GM10266 (cell line): ENCODE data around the gene POLR2L.

Experiments
- DNase-seq: peaks from one replicate; pipeline ENCODE4 v3.0.0; 2012; ENCODE audit errors: extremely low spot score
- CTCF ChIP-seq: IDR thresholded peaks from 2 replicates; pipeline ENCODE4 v1.5.1; 2012; ENCODE audit warnings: mild to moderate bottlenecking, low read depth; ENCODE audit not compliant: control insufficient read depth, insufficient read depth; ENCODE audit errors: missing control alignments

Gene POLR2L

GRCh38 chr11:860234-861104 lies 18.1 kb upstream of the POLR2L start:
- no peak for DNase-seq
- no peak for TF ChIP-seq CTCF

- DNase-seq, result no peak
- no peak for TF ChIP-seq CTCF
Measured at GRCh38 chr11:859394-860131, 17.2 kb upstream of the POLR2L start.

- TF ChIP-seq CTCF, result no peak
- no peak for DNase-seq
Measured at GRCh38 chr11:858762-859339, 16.5 kb upstream of the POLR2L start.

- TF ChIP-seq CTCF, result no peak
- no peak for DNase-seq
Measured at GRCh38 chr11:858053-858761, 15.9 kb upstream of the POLR2L start.

GRCh38 chr11:856397-856796 lies 14.1 kb upstream of the POLR2L start:
- no peak for TF ChIP-seq CTCF
- no peak for DNase-seq

- DNase-seq, result no peak
- TF ChIP-seq CTCF, result no peak
Measured at GRCh38 chr11:855796-856195, 13.5 kb upstream of the POLR2L start.
